ENCODE results near the gene CGNL1.

Gene CGNL1, protein sequence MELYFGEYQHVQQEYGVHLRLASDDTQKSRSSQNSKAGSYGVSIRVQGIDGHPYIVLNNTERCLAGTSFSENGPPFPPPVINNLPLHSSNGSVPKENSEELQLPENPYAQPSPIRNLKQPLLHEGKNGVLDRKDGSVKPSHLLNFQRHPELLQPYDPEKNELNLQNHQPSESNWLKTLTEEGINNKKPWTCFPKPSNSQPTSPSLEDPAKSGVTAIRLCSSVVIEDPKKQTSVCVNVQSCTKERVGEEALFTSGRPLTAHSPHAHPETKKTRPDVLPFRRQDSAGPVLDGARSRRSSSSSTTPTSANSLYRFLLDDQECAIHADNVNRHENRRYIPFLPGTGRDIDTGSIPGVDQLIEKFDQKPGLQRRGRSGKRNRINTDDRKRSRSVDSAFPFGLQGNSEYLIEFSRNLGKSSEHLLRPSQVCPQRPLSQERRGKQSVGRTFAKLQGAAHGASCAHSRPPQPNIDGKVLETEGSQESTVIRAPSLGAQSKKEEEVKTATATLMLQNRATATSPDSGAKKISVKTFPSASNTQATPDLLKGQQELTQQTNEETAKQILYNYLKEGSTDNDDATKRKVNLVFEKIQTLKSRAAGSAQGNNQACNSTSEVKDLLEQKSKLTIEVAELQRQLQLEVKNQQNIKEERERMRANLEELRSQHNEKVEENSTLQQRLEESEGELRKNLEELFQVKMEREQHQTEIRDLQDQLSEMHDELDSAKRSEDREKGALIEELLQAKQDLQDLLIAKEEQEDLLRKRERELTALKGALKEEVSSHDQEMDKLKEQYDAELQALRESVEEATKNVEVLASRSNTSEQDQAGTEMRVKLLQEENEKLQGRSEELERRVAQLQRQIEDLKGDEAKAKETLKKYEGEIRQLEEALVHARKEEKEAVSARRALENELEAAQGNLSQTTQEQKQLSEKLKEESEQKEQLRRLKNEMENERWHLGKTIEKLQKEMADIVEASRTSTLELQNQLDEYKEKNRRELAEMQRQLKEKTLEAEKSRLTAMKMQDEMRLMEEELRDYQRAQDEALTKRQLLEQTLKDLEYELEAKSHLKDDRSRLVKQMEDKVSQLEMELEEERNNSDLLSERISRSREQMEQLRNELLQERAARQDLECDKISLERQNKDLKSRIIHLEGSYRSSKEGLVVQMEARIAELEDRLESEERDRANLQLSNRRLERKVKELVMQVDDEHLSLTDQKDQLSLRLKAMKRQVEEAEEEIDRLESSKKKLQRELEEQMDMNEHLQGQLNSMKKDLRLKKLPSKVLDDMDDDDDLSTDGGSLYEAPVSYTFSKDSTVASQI

DNA sequence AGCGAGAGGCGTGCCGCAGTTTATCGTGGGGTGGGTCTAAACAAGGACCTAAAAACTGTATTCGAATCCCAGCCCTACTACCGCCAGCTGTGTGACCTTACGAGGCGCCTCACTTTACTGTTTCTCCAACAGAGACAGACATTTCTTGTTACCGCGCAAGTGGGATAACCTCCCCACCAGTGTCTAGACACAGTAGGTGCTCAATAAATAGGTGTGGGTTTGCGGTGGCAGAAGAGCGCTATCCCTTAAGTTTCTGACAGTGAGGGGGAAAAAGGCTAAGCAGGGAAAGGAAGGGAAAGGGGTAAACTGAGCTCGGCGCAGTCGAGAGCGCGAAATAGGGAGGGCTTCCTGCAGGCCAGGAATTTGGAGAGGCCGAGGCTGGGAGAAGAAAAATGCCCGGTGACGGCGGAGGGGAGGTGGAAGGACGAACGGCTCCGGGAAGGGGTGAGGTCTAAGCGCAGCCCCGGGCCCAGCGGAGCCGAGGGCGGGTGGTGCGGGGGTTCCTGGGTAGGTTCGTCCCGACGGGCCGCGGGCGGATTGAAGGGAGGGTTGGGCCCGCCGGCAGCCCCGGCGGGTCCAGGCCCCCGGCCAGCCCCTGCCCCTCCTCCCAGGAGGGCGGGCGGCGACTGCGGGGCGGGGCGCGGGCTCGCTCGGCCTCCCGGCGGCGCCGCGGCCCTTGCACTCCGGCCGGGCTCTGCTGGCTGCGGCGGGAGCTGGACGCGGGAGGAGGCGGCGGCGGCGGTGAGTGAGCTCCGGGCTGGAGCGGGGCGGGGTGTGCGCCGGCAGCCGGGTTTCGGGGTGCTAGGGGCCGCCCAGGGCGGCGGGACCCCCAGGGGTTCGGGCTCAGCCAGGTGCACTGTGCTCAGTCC, at the start of gene CGNL1:
Gene CGNL1, plus strand, starts transcription at position 679 of the 869 bp plus-strand sequence. CDS start 61,495 bp downstream, outside the sequence.
- no peaks in the 10 kb centered on the region for H3K36me3 ChIP-seq (replicated peaks)
- peak within 1 kb of the TSS; percentile 55 for H3K4me3 ChIP-seq (ENCODE audit: low read depth, low read length)
- TF ChIP-seq, protein P1, sequence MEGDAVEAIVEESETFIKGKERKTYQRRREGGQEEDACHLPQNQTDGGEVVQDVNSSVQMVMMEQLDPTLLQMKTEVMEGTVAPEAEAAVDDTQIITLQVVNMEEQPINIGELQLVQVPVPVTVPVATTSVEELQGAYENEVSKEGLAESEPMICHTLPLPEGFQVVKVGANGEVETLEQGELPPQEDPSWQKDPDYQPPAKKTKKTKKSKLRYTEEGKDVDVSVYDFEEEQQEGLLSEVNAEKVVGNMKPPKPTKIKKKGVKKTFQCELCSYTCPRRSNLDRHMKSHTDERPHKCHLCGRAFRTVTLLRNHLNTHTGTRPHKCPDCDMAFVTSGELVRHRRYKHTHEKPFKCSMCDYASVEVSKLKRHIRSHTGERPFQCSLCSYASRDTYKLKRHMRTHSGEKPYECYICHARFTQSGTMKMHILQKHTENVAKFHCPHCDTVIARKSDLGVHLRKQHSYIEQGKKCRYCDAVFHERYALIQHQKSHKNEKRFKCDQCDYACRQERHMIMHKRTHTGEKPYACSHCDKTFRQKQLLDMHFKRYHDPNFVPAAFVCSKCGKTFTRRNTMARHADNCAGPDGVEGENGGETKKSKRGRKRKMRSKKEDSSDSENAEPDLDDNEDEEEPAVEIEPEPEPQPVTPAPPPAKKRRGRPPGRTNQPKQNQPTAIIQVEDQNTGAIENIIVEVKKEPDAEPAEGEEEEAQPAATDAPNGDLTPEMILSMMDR (IDR thresholded peaks at IDR 0.05; ENCODE audit: low read depth, low read length, missing control alignments), result no peak
- peaks cover 5% of the 10 kb centered on the region for H3K27me3 ChIP-seq (replicated peaks)
- H3K27ac ChIP-seq, result no peak within 1 kb of the TSS
- in situ Hi-C loops (cut with HindIII; ENCODE audit: low pct_ligation_motif_present, low sequenced_read_pairs), result no loop called here
- DNase-seq, result no peak

DNA sequence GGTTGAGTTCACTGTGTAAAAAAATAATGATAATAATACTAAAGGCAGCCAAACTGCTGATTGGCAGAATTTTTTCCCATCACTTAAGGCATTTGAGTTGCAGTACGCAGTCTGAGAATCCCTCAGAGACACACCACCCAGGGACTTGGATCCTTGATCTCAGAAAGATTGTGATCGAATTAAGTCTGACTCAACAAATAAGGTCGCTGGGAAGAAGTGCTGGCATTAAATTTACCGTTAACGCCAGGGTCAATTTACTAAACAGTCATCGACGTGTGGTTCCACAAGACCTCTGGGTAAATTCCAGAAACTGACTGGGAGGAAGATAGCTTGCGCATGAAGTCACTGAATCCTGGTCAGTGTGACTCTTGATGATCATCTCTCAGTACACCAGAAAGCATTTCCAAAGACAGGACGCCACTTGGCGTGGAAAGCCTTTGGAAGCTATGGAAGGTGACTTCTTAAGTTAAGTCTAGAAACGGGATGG, 48.3 kb upstream of the CGNL1 start:
- in situ Hi-C loops (cut with HindIII; ENCODE audit: low pct_ligation_motif_present, low sequenced_read_pairs), result loop anchor here (25.0 kb wide), 1 partner anchor 184 kb away; no protein-coding TSS in a partner anchor
- Histone ChIP-seq H3K27ac (peak overlapping the region; percentile 94), H3K4me3 (ENCODE audit: low read depth, low read length) (no peak overlapping the region), H3K27me3 (replicated peaks) (no peaks in the 10 kb centered on the region), H3K36me3 (replicated peaks) (no peaks in the 10 kb centered on the region)
- DNase-seq, result peak; percentile 98
- TF ChIP-seq, protein P1 (IDR thresholded peaks at IDR 0.05; ENCODE audit: low read depth, low read length, missing control alignments), result no peak

DNA sequence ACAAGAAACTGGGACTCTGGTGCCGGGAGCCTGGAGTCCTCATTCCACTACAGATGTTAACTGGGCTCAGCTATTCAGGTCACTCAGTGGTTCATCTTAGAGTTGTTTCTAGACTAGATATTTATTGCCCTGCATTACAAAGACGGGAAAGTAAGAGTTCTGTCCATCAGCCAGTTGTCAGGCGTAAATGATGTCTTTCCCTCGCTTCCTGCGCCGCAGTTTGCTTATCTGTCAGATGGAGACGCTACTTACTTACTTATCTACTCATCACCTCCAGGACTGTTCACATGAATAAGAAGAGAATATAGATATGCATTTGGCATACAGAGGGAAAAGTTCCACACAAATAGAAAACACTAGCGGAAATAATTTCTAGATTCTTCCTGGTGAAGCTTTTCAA, 47.8 kb upstream of the CGNL1 start:
- DNase-seq, result no peak
- TF ChIP-seq, protein P1 (IDR thresholded peaks at IDR 0.05; ENCODE audit: low read depth, low read length, missing control alignments), result no peak
- Histone ChIP-seq H3K4me3 (ENCODE audit: low read depth, low read length) (no peak overlapping the region), H3K27ac (peak overlapping the region; percentile 94), H3K27me3 (replicated peaks) (no peaks in the 10 kb centered on the region), H3K36me3 (replicated peaks) (no peaks in the 10 kb centered on the region)
- in situ Hi-C loops (cut with HindIII; ENCODE audit: low pct_ligation_motif_present, low sequenced_read_pairs), result loop anchor here (25.0 kb wide), 1 partner anchor 184 kb away; no protein-coding TSS in a partner anchor

DNA sequence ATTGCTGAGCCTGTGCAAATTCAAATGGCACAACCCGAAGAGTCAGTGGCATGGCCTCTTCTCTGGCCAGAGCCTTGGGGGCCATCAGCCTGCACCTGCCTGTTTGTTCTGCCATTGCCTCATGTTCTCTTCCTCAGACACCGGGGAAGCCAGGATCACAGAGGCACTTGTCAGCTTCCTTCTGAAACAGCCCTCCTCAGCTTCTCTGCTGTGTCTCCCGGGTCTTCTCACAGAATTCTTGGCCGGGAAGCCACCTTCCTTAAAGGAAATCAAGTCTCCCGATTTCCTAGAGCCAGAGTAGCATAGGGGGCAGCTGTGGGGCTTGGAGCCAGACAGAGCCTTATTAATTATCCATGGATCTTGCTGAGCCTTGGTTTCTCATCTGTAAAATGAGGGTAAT, 47.4 kb upstream of the CGNL1 start:
- Histone ChIP-seq H3K27me3 (replicated peaks) (no peaks in the 10 kb centered on the region), H3K27ac (no peak overlapping the region), H3K36me3 (replicated peaks) (no peaks in the 10 kb centered on the region), H3K4me3 (ENCODE audit: low read depth, low read length) (no peak overlapping the region)
- DNase-seq, result no peak
- TF ChIP-seq, protein P1 (IDR thresholded peaks at IDR 0.05; ENCODE audit: low read depth, low read length, missing control alignments), result no peak
- in situ Hi-C loops (cut with HindIII; ENCODE audit: low pct_ligation_motif_present, low sequenced_read_pairs), result loop anchor here (25.0 kb wide), 1 partner anchor 183 kb away; no protein-coding TSS in a partner anchor

Measured in brain microvascular endothelial cell (primary cell).